Measurements from ENCODE around the gene CSHL1.

Gene CSHL1

GRCh38 chr17:63911041-63911635 lies at the start of gene CSHL1:
CSHL1 (minus strand) TSS chr17:63911258; CDS start chr17:63911196, 62 bp downstream.
- in situ Hi-C loops (cut with MboI; ENCODE audit: low sequenced_read_pairs) = loop anchor here (25.0 kb wide), 1 partner anchor 376 kb away; no protein-coding TSS in a partner anchor

- in situ Hi-C loops (cut with MboI; ENCODE audit: low sequenced_read_pairs) = no loop called here
These were observed 49.4 kb upstream of the CSHL1 start for GRCh38 chr17:63960430-63960829.

GRCh38 chr17:63960006-63960405 lies 48.9 kb upstream of the CSHL1 start:
- in situ Hi-C loops (cut with MboI; ENCODE audit: low sequenced_read_pairs) = no loop called here

- in situ Hi-C loops (cut with MboI; ENCODE audit: low sequenced_read_pairs) = no loop called here
These were observed 45.4 kb upstream of the CSHL1 start for GRCh38 chr17:63956296-63956920.

GRCh38 chr17:63955791-63956190 lies 44.7 kb upstream of the CSHL1 start:
- in situ Hi-C loops (cut with MboI; ENCODE audit: low sequenced_read_pairs) = no loop called here

GRCh38 chr17:63955232-63955631 lies 44.2 kb upstream of the CSHL1 start:
- in situ Hi-C loops (cut with MboI; ENCODE audit: low sequenced_read_pairs) = no loop called here

- in situ Hi-C loops (cut with MboI; ENCODE audit: low sequenced_read_pairs) = no loop called here
These were observed 43.5 kb upstream of the CSHL1 start for GRCh38 chr17:63954402-63955063.

GRCh38 chr17:63950940-63951907 lies 40.2 kb upstream of the CSHL1 start:
- in situ Hi-C loops (cut with MboI; ENCODE audit: low sequenced_read_pairs) = no loop called here

- in situ Hi-C loops (cut with MboI; ENCODE audit: low sequenced_read_pairs) = no loop called here
These were observed 38.7 kb upstream of the CSHL1 start for GRCh38 chr17:63949576-63950250.

- in situ Hi-C loops (cut with MboI; ENCODE audit: low sequenced_read_pairs) = no loop called here
These were observed 37.5 kb upstream of the CSHL1 start for GRCh38 chr17:63948521-63948920.

GRCh38 chr17:63947711-63948330 lies 36.8 kb upstream of the CSHL1 start:
- in situ Hi-C loops (cut with MboI; ENCODE audit: low sequenced_read_pairs) = no loop called here

GRCh38 chr17:63946440-63947363 lies 35.6 kb upstream of the CSHL1 start:
- in situ Hi-C loops (cut with MboI; ENCODE audit: low sequenced_read_pairs) = no loop called here

GRCh38 chr17:63945784-63946439 lies 34.9 kb upstream of the CSHL1 start:
- in situ Hi-C loops (cut with MboI; ENCODE audit: low sequenced_read_pairs) = no loop called here

GRCh38 chr17:63944736-63945499 lies 33.9 kb upstream of the CSHL1 start:
- in situ Hi-C loops (cut with MboI; ENCODE audit: low sequenced_read_pairs) = no loop called here

GRCh38 chr17:63943745-63944144 lies 32.7 kb upstream of the CSHL1 start:
- in situ Hi-C loops (cut with MboI; ENCODE audit: low sequenced_read_pairs) = no loop called here

GRCh38 chr17:63942309-63942985 lies 31.4 kb upstream of the CSHL1 start:
- in situ Hi-C loops (cut with MboI; ENCODE audit: low sequenced_read_pairs) = no loop called here

GRCh38 chr17:63941751-63942150 lies 30.7 kb upstream of the CSHL1 start:
- in situ Hi-C loops (cut with MboI; ENCODE audit: low sequenced_read_pairs) = no loop called here

All from HL-60/S4 treated with phorbol 12-myristate 13-acetate at 8.2 ng/mL for 4 days and 3 days (cell line).